Right atrium auricular region (tissue), 2 donors: ENCODE data around the gene ZNF385C. TPM values are rescaled to one million over a fixed set of nuclear protein-coding genes. Genes with fewer than 3 reads are reported as not detected.

Experiments used
- DNase-seq: peaks from one replicate; pipeline ENCODE4 v3.0.0-alpha.2; 2019; ENCODE audit warnings: low spot score
- H3K27ac ChIP-seq, 2 donors: fragments of 200-600 bp; sonication (generic); 1 replicate in 1 of 2; 2 replicates in 1 of 2; pipeline ENCODE4 v1.5.1; 2016 to 2019
- H3K27me3 ChIP-seq, 2 donors: fragments of 200-600 bp; sonication (generic); one replicate each; pipeline versions ENCODE4 v1.5.1 to v1.6.0; 2017 to 2019
- H3K36me3 ChIP-seq: fragments of 200-600 bp; sonication (generic); one replicate; pipeline ENCODE4 v1.5.1; 2016
- H3K4me1 ChIP-seq, 2 donors: fragments of 200-600 bp; sonication (generic); one replicate each; pipeline versions ENCODE4 v1.5.1 to v1.6.0; 2017 to 2019
- H3K4me3 ChIP-seq, 2 donors: fragments of 200-600 bp; sonication (generic); 1 replicate in 1 of 2; 2 replicates in 1 of 2; pipeline ENCODE4 v1.5.1; 2017 to 2019; ENCODE audit warnings: mild to moderate bottlenecking in 1 of 2, moderate library complexity in 1 of 2
- H3K9me3 ChIP-seq, 2 donors: fragments of 200-600 bp; sonication (generic); one replicate each; pipeline ENCODE4 v1.5.1; 2019
- total RNA-seq, 2 donors: library from RNA; depleted of rRNA; stranded (reverse); fragments of >200 nt; gene quantifications; one replicate each; pipeline ENCODE4 v1.1.0, GENCODE V29; 2016
- TF ChIP-seq, protein P1 (sequence below), 2 donors: fragments of 200-600 bp; sonication (generic); IDR thresholded peaks; one replicate each; pipeline ENCODE4 v1.5.1; 2019; ENCODE audit warnings: antibody characterized with exemption in 2 of 2

ZNF385C gene
- total RNA-seq, 2 donors from 2014 or later, result not detected

DNA sequence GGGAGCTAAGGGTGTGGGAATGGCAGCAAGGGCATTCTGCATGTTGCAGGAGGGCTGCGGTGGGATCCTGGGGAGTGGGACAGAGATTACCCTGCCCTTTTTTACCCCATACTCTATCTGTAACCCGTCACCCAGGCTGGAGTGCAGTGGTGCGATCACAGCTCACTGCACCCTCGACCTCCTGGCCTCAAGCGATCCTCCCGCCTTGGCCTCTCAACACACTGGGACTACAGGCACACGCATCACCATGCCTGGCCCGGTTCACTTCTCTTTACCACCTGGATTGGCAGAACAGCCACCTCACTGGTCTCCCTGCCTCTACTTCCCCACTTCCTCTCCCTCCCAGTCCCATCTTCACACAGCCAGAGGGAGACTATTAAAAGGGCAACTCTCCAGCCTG is 9.5 kb downstream of the ZNF385C start:
- Histone ChIP-seq H3K27me3 (no peaks in the 10 kb centered on the region), H3K9me3 (no peaks in the 10 kb centered on the region), H3K4me3 (no peak overlapping the region), H3K36me3 (no peaks in the 10 kb centered on the region), H3K4me1 (no peaks in the 10 kb centered on the region), H3K27ac (no peak overlapping the region)
- TF ChIP-seq, protein P1, sequence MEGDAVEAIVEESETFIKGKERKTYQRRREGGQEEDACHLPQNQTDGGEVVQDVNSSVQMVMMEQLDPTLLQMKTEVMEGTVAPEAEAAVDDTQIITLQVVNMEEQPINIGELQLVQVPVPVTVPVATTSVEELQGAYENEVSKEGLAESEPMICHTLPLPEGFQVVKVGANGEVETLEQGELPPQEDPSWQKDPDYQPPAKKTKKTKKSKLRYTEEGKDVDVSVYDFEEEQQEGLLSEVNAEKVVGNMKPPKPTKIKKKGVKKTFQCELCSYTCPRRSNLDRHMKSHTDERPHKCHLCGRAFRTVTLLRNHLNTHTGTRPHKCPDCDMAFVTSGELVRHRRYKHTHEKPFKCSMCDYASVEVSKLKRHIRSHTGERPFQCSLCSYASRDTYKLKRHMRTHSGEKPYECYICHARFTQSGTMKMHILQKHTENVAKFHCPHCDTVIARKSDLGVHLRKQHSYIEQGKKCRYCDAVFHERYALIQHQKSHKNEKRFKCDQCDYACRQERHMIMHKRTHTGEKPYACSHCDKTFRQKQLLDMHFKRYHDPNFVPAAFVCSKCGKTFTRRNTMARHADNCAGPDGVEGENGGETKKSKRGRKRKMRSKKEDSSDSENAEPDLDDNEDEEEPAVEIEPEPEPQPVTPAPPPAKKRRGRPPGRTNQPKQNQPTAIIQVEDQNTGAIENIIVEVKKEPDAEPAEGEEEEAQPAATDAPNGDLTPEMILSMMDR (IDR thresholded peaks at IDR 0.05), result no peak
- no peak for DNase-seq

DNA sequence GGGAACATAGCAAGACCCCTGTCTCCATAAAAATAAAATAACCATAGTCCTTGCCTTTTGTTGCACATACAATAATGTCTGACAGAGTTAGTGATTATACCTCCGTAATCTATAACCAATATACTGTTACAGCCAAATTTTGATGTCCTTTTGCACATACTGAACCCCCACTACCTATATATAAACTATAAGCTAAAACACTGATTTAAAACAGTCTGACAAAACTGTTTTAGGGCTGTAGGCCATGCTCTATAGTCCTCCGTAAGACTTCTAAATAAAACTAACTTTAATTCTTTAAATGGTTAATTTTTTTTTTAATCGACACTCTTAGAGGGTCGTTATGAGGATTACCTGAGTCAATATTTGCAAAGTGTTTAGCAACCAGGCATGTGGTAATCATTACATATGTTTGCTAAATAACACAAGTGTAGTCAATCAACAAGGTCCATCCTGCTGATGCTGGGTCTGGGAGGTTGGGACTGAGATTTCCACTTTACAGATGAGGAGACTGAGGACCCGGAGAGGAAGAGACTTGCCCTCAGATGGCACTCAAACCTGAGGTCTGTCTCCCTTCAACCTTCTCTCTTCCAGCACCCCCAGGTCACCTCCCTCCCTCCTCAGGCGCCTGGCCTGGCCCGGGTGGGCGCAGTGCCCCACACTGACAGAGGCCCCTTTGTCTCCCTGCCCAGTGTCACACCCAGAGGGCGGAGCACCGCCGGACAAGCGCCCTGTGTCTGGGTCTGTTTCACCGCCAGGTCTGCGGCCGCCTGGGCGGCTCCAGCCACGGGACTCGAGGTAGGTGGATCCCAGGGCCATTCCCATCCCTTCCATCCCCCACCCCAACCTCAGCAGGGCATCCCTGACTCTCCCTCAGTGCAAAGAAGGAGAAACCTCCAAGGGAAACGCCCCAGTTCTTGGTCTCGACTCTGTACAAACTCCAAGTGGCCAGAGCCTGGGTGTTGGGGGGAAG is 10.3 kb downstream of the ZNF385C start:
- H3K27me3 ChIP-seq, result no peaks in the 10 kb centered on the region

DNA sequence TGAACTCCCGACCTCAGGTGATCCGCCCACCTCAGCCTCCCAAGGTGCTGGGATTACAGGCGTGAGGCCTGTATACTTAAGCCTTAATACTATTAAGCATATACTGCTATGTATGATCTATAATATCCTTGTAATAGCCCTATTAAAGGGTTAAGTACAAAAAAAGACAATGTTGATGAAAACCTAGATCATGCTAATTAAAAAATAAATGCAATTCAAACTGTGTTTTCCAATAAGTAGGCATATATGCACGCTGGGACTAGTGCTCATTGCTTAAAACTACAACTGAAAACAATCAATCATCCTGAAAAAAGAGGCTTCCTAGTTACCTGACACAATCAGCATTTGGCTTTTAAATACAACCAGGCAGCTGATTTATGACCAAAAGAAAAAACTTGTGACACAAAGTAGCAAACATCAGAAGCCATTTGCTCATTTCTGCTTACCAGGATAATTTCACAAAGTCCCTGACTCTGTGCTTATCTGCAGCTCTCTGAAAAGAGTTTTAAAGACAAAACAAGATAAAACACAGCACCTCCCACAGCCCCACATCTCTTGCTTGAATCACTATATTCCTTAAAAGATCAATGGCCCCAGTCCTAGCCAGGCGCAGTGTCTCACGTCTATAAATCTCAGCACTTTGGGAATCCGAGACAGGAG is 11.1 kb downstream of the ZNF385C start:
- Histone ChIP-seq H3K4me3 (no peak overlapping the region), H3K36me3 (no peaks in the 10 kb centered on the region), H3K4me1 (no peaks in the 10 kb centered on the region), H3K9me3 (no peaks in the 10 kb centered on the region), H3K27ac (no peak overlapping the region), H3K27me3 (no peaks in the 10 kb centered on the region)
- DNase-seq, result no peak
- TF ChIP-seq, protein P1 (IDR thresholded peaks at IDR 0.05), result no peak

More for the DNA sequence above, 10.3 kb downstream of the ZNF385C start:
- no peak overlapping the region for H3K27ac ChIP-seq
- H3K4me1 ChIP-seq, result no peaks in the 10 kb centered on the region
- no peak overlapping the region for H3K4me3 ChIP-seq
- TF ChIP-seq, protein P1 (IDR thresholded peaks at IDR 0.05), result no peak
- no peaks in the 10 kb centered on the region for H3K9me3 ChIP-seq
- no peak for DNase-seq
- no peaks in the 10 kb centered on the region for H3K36me3 ChIP-seq

DNA sequence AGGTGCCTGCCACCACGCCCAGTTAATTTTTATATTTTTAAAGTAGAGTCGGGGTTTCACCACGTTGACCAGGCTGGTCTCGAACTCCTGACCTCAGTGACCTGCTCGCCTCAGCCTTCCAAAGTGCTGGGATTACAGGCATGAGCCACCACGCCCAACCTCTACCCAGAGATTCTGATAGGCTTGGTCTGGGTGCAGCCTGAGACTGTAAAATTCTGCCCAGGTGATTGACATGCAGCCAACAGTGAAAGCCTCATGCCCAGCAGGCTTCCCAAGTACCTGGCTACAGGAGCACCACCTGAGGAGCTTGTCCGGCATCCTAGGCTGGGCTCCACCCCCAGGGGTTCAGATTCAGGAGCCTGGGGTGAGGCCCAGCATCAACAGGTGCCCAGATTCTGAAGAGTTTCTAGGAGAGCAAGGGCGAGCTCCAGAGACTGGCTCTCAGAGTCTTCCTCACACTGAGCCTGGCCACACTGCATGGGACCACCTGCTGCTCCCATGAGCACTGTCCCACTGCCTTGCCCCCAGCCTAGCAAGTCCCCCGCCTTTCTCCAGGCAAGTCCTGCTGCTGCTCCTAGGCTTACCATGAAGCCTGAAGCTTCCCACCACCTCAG is 16.6 kb downstream of the ZNF385C start:
- H3K4me1 ChIP-seq, result no peaks in the 10 kb centered on the region
- no peak overlapping the region for H3K27ac ChIP-seq
- H3K27me3 ChIP-seq, result no peaks in the 10 kb centered on the region
- H3K9me3 ChIP-seq, result no peaks in the 10 kb centered on the region
- TF ChIP-seq, protein P1 (IDR thresholded peaks at IDR 0.05), result no peak
- H3K36me3 ChIP-seq, result no peaks in the 10 kb centered on the region
- DNase-seq, result no peak
- H3K4me3 ChIP-seq, result no peak overlapping the region

DNA sequence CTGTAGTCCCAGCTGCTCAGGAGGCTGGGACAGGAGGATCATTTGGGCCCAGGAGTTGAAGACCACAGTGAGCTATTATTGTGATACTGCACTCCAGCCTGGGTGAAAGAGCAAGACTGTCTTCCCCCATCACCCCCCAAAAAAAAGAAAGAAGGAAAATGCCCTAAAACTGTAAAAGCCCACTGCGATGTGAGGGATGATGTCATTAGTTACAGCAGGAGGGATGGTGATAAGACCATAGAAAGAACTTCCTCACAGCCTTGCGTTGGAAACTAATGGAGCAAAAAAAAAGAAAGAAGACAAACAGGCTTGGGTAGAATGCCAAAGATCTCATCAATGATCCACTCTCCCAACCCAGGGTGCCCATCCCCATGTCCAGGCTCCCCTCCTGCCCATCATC is 18.7 kb downstream of the ZNF385C start:
- Histone ChIP-seq H3K36me3 (no peaks in the 10 kb centered on the region), H3K4me3 (no peak overlapping the region), H3K27ac (no peak overlapping the region), H3K9me3 (no peaks in the 10 kb centered on the region), H3K27me3 (no peaks in the 10 kb centered on the region), H3K4me1 (no peaks in the 10 kb centered on the region)
- TF ChIP-seq, protein P1 (IDR thresholded peaks at IDR 0.05), result no peak
- DNase-seq, result no peak
